A204.1 (cell line): ENCODE results near the gene FAM47A.

Source experiments
- FAIRE-seq: peaks from 2 replicates; lab custom pipeline; 2012; peaks lifted over from hg19 to GRCh38; lab: Jason Lieb, UNC

Gene FAM47A

GRCh38 chrX:34132028-34132427 is at the start of gene FAM47A:
Gene FAM47A, minus strand, starts transcription at chrX:34132314. Its CDS starts 36 bp downstream, at chrX:34132278.
- FAIRE-seq = no peak

- no peak for FAIRE-seq
Measured at GRCh38 chrX:34147345-34147744, 15.2 kb upstream of the FAM47A start.

GRCh38 chrX:34146906-34147305 is 14.8 kb upstream of the FAM47A start:
- no peak for FAIRE-seq

- no peak for FAIRE-seq
Measured at GRCh38 chrX:34144246-34144645, 12.1 kb upstream of the FAM47A start.

- no peak for FAIRE-seq
Measured at GRCh38 chrX:34140816-34141215, 8.7 kb upstream of the FAM47A start.

- FAIRE-seq = no peak
Measured at GRCh38 chrX:34130980-34131744, 952 bp downstream of the FAM47A start.

- no peak for FAIRE-seq
Measured at GRCh38 chrX:34130501-34130900, 1.6 kb downstream of the FAM47A start.

GRCh38 chrX:34126011-34126410 is 6.1 kb downstream of the FAM47A start:
- no peak for FAIRE-seq

GRCh38 chrX:34119122-34119521 is 13.0 kb downstream of the FAM47A start:
- FAIRE-seq = no peak

- no peak for FAIRE-seq
Measured at GRCh38 chrX:34112459-34112858, 19.7 kb downstream of the FAM47A start.
